GM12872 (cell line): ENCODE data around the gene ACHE.
A peak's percentile ranks its signal among the peaks of the same experiment; 100 is the strongest.

ENCODE experiments used
- CTCF ChIP-seq: IDR thresholded peaks from 3 replicates; pipeline ENCODE4 v1.5.1; 2011; ENCODE audit warnings: low read depth, mild to moderate bottlenecking, low read length, moderate library complexity; ENCODE audit not compliant: insufficient read depth

The ACHE gene

GRCh38 chr7:100899432-100899831, 3.7 kb upstream of the ACHE start:
- TF ChIP-seq CTCF = no peak

- no peak for TF ChIP-seq CTCF
These were observed 2.2 kb upstream of the ACHE start for GRCh38 chr7:100897772-100898454.

GRCh38 chr7:100896732-100897608, 1.3 kb upstream of the ACHE start:
- TF ChIP-seq CTCF = peak; percentile 78

- no peak for TF ChIP-seq CTCF
These were observed 456 bp upstream of the ACHE start for GRCh38 chr7:100895956-100896731.

- TF ChIP-seq CTCF = peak; percentile 75
These were observed 608 bp downstream of the ACHE start for GRCh38 chr7:100894860-100895700.

- TF ChIP-seq CTCF = no peak
These were observed 1.6 kb downstream of the ACHE start for GRCh38 chr7:100893910-100894721.
